Measurements from ENCODE around the gene TSPAN18.

TSPAN18 gene

DNA sequence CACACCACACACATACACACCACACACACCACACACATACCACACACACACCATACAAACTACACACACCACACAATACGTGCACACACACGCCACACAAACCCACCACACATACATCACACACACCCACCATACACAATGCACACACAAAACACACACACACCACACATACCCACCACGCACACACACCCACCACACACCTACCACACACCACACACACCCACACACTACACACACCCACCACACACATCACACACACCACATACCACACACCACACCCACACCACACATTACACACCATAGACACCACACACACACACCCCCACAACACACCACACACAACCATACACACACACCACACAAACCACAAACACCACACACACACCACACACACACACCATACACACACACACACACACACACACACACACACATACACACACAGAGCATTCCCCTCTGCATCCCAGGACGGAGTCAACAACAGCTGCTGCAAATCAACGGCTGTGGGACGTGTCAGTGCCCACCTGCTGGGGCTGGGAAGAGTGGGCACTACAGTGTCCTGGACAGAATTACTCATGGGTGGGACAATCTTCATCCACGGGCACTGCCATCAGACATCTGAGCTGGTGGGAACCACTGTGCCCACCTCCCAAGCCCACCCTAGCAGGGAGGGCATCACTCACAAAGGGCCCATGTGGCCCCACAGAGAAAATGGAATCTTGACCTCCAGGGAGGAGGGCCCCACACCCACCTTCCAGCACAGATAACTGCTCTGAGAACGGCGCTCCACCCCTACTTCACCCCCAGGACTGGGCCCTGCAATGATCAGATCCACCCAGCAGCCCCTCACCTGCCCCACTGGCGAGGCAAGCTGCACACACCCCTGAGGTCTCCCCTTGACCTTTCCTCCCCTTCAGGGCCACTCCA is 215.5 kb downstream of the TSPAN18 start:
- DNase-seq (ENCODE audit: low read depth in 2 of 2), result no peak

DNA sequence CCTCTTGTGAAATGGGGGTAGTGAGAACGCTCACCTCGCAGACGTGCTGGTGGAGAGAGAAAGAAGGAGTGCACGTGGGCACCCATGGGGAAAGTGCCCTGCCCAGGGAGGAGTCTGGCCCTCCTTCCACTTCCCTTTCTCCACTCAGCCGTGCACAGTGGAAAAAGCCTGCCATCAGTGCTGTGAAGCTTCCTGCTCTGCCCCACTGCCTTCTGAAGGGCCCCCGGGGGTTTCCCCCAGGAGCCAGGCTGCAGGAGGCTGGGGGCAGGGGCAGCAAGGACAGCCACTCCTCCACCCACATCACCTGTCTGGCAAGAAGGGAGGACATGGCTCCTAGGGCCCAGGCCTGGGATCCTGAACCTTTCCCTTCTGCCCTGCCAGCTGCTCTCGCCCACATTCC is 216.4 kb downstream of the TSPAN18 start:
- DNase-seq (ENCODE audit: low read depth in 2 of 2), result no peak

DNA sequence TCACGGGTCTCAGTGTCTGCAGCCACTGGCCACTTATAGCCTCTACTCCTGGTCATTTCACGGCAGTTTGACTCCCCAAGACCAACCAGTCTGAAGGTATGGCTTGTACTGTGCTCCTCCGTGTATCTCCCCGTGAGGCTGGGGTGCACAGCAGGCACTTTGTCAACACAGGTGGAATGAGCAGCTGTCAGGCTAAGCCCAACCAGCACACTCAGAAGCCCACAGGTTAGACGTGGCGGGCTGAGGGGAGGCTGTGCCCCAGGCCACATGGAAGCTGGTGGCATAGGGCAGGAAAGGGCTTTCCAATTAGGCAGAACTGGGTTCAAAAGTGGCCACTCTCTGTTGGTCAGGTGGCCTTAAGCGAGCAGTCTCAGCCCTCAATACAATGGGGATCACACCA is 216.9 kb downstream of the TSPAN18 start:
- DNase-seq (ENCODE audit: low read depth in 2 of 2), result no peak

DNA sequence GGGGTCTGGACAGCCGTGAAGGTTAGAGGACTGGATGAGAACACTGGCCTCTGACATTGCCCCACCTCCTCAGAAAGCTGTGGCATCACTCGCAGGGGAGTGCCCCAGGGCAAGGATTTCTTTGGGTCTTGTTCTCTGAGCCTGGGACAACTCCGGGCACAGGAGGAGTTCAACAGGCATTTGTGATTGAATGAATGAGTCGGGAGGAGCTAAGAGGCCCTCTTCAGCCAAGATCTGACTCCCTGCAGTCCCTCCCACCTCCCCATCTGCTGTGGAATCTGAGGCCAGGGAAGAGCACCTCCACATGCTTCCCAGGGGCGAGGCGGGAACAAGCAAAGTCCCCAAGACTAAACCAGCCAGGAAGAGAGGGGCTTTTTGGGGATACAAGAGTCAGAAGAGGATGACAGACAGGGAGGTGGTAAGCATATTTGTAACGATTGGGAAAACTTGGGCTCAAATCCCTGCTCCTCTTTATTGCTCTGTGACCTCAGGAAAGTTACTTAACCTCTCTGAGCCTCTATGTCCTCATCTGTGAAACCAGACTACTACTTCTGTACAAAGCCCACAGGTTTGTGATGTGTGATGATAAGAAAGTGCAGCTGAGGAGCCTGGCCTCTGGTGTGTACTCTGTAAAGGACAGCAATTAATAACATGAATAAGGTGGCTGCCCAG is 217.6 kb downstream of the TSPAN18 start:
- no peak for DNase-seq (ENCODE audit: low read depth in 2 of 2)

DNA sequence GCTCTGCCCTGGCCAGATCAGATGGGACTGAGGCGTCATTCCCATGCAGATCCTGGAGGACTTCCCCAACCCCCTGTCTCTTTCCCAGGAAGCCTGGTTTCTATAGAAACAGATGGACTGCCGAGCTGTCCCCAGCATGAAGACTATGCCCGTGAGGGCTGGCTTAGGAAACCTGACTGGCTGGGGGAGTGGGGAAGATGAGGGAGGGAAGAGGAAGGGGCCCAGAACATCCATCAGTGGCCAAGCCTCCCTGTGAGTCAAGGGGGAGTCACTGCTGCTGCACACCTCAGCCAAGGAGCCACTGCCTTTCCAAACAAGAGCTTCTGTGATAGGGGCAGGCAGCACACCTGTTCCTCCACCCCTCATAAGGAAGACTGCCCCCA is 218.1 kb downstream of the TSPAN18 start:
- no peak for DNase-seq (ENCODE audit: low read depth in 2 of 2)

DNA sequence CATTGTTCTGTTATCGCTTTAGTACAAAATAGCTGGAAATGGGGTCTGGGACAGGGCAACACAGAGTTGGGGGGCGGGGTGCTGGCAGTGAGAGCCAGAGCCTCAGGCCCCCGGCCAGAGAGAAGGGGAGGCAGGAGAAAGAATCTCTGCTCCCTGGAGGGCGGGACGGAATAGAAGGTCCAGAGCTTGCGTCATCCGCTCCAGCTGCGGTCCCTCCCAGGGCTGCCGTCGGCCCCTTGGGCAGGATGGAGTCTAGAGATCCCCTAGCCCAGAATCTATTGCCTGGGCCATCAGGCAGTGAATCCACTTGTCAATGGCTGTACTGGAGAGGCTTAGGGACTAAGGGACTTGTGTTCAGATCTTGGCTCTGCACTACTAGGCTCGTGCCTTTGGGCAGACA is 218.9 kb downstream of the TSPAN18 start:
- DNase-seq (ENCODE audit: low read depth in 2 of 2), result no peak

DNA sequence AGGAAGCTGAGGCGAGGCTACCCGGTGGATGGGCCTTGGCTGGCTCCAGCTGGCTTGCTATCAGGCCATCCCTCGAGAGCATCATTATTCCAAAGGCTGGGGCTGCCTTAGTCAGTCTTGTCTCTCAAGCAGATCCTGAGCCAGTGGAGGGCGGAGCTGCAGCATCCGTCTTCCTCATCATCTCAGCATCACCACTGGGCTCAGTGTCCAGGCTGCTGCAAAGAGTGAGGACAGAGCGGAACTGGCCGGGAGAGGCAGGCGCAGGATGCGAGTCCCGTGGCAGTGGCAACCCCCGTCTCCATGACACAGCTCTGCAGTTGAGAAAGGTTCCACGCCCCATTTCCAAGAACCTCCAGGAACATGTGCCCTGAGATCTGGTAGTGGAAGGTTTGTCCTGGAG is 219.5 kb downstream of the TSPAN18 start:
- no peak for DNase-seq (ENCODE audit: low read depth in 2 of 2)

DNA sequence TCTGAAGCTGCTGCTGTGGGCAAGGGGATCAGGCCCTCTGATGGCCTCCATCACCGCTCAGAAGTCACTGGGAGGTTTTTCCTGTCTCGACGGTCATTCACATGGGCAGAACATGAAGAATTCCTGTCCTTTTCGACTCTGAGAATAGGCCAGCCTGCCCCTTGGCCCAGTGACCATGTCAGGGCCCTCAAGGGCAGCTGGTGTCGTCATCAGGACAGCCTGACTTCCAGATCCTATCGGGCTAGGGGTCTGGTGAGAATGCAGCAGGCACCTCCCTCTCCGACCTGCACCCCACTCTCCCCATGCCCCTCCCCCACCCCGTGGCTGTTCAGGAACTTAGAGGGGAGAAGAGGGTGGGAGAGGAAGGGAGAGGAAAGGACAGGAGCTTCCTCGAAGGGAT is 220.4 kb downstream of the TSPAN18 start:
- DNase-seq (ENCODE audit: low read depth in 2 of 2), result no peak

DNA sequence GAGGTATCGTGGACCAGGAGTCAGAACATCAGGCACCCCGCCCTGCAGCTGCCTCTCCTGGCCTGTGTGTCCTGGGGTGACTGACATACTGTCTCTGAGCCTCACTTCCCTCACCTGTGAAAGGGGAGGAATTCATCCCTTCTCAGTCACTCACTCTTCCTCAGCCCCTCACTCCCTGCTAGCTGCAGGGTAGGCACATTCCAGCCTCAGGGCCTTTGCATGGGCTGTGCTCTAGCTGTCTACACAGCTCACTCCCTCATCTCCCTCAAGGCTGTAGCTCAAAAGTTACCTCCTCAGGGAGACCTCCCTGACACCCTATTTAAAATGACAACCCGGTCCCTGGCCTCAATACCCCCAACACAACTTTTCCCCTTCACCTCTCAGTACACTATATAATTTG is 221.4 kb downstream of the TSPAN18 start:
- DNase-seq (ENCODE audit: low read depth in 2 of 2), result no peak

DNA sequence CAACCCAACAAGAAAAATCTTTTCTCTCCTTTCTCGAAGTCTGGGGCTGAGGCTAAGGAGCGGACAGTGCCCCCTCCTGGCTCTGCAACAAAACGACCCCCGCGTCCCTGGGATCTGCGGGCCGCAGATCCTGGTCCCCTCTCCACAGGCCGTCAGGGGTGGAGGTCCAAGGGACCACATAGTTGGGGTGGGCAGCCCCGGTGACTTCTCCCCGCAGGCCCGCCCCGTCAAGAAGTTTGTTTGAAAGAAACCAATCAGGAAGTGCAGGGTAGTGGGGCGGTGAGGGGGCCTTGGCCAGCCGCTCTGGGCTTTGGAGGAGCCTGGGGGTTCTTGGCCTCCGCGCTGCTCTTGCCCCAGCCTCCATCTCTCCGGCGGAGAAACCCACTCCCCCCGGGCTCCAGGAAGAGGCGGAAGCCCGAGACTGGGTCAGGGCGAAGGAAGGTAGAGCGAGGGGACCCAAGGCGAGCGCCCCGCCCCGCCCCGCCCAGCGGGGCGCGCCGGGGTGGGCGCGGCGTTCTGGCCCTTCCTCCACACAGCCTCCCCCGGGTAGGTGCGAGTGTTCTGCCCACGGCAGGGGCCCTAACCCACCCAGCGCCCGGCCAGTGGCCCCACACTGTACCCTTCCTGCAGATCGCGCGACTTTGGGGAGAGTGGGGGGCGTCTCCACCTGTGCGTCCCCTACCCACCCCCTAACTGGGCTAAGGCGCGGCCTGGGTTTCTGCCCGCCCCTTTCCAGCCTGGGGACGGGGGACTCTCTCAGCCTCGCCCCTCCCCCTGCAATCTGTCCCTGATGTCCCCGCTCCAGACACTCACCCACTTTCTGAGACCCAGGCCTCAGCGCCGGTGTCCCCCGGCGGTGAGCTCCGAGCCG is 222.6 kb downstream of the TSPAN18 start:
- no peak for DNase-seq (ENCODE audit: low read depth in 2 of 2)

DNA sequence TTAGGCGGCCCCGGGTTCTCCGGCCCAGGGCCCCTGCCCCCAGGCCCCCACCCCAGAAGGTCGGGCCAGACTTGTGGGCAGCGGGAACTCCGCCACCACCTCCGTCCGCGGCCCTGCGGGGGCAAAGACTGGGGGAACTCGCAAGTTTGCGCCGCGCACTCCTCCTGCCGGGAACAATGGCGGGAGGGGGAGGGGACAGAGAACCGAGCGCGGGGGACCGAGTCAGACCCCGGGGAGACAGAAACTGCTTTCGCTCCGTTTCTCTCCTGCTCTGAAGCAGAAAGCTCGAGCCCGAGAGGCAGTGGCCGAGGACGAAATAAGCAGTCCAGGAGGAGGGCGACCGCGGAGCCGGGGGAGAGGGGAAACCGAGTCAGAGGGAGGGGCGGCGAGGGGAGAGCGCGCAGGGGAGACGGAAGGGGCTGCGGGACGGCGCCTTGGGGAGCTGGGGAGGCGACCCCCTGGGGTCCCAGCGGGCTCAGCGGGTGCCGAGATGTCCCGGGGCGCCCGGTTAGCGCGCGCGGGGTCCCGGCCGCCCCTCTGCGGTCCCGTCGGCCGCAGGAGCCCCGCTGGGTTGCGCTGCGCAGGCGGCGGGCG is 223.4 kb downstream of the TSPAN18 start:
- no peak for DNase-seq (ENCODE audit: low read depth in 2 of 2)

DNA sequence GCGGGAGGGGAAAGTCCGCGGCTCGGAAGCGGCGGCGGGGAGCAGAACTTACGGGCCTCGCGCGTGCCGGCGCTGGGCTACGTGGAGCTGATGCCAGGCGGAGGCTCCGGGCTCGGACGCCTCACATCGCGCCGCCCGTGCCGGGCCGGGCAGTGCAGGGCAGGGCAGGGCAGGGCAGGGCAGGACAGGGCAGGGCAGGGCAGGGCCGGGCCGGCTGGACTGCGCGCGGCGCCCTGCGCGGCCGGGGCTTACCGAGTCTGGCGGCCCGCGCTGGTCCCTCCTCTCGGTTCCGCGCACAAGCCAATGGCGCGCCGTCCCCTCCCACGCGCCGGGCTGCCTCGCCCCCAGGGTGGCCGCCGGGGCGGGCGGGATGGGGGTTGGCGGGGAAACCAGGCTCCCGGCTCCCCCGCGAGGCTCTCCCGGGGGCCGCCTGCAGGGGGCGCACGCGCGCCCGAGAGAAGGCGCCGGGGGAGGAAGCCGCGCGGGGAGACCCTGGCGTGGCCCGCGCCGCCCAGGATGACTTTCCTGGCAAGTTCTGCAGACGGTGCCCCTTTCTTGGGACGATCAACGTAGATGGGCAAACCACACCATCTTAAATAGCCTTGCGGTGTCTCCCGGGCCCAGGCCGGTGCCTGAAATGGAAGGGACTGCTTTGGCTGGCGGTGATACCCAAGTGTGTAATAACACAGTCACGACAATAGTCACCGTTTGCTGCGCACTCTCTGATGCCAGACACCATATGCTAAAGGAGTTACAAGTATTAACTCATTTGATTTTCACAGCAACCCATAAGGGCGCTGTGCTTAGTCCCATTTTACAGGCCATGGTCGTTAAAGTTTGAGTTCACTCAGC is 224.1 kb downstream of the TSPAN18 start, which contains the start of gene TP53I11:
TSS of gene TP53I11 (minus strand) at position 259 of the 852 bp plus-strand sequence. CDS start 12,548 bp downstream, outside the sequence.
- DNase-seq (ENCODE audit: low read depth in 2 of 2), result no peak

DNA sequence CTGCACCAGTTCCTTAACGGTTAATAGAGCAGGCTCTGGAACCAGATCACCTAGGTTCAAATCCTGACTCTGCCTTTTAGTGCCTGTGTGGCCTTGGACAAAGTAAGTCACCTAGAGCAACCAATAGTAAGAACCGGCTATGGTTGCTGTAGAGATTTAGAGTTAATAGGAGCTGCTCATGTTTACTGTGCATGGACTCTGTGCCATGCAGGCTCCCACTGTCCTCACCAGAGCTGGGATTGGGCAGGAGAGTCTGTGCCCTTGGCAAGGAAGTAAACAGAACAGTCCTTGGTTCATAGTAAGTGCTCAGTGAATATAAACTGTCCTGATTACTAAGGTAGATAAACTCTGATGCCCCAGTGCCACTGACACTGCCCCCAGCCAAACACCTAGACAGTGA is 225.3 kb downstream of the TSPAN18 start:
- DNase-seq (ENCODE audit: low read depth in 2 of 2), result no peak

DNA sequence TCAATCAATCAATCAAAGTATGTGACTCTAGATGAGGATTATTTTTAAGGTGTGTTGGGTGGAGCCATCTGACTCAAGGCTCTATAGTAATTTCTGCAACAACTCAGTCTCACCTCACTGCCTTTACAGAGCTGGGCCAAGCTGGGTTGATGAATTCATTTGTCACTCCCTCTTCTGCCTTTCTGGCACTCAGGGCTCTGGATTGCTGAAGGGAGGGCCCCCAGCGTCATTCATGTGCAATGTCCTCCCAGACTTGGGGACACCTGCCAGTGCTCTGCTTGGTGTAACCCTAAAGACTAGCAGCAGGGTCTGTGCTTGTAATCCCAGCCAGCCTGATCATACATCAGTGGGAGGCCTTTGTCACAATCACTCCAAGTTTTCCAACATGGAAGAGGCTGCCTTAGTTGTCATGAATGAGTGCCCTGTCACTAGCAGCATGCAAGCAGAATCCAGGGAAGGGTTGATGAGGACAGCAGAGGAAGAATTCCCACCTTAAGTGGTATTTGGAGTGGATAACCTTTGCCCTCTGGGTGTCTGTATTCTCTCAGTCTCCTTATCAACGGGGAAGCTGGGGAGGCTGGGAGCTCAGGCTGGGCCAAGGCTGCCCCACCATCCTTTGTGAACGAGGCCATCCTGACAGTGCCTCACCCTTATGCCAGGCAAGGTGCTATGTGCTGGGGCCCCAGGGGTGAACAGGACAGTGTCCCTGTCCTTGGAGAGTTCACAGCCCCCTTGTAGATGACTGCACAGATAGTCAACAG is 225.9 kb downstream of the TSPAN18 start:
- no peak for DNase-seq (ENCODE audit: low read depth in 2 of 2)

DNA sequence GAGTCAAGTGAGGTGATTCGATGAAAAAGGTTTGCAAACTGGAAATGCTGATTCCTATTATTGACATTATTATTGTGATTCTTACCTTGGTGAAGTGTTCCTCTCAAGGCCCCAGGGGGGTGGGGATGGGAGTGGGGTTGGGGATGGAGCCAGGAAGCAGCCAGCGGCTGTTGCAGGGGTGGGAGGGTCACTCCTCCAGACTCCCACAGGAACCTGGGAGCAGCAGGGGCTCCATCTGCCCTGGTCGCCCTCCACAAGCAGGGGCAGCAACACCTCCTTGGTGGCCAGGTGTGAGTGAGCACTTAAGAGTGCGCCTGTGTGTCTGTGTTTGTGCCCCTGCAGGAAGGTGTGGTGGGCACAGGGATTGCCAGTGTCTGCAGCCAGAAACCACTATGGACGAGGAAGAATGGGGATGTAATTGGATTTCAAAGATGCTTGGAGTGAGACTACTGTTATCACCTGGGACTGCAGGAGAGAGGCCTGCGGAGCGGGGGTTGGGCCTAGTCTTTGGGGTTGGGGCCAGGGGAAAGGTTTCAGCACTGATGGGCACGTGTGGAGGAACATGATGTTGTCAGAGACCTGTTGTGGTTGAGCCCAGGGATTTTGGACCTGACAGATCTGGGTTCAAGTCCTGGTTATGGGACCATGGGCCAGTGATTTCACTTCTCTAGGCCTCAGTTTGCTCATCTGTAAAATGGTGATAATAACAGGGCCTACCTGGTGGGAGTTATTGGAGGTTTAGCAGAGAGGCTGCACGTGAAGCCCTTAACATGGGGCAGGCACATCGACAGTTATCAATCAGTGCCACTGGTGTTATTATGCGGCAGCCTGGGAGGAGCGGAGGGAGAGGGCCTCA is 227.5 kb downstream of the TSPAN18 start:
- DNase-seq (ENCODE audit: low read depth in 2 of 2), result no peak

DNA sequence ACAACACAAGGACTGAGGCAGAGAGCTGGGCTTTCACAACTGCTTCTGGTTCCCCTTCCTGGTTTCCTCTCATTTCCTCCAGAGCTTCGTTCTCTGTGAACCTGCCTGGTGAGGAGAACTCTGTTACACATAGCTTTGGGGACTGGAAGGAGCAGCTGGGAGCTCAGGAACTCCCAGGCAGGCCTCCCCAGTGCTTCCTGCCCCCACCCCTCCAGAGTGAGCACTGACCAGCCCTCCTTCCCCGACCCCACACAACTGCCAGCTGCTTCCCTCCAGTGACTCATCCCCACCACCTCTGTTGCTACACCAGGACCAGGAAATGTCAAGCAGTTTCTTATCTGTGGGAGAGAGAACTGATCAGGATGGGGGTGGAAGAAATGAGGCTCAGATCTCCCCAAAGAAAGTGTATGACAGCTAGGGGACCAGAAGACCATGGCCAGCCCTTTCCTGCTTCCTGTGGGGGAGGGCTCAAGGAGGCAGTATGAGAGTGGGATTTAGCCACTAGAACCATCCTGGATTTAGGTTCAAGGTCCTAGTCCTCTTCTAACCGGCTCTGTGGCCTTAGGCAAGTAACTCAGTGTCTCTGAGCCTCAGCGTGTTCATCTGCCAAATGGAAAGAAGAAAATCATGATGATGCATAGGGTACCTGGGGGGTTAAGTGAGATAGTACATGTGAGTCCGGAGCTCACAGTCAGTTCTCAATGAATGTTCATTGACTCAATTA is 228.4 kb downstream of the TSPAN18 start:
- peak in 1 of 2 experiments; percentile 21 for DNase-seq (ENCODE audit: low read depth in 2 of 2)

DNA sequence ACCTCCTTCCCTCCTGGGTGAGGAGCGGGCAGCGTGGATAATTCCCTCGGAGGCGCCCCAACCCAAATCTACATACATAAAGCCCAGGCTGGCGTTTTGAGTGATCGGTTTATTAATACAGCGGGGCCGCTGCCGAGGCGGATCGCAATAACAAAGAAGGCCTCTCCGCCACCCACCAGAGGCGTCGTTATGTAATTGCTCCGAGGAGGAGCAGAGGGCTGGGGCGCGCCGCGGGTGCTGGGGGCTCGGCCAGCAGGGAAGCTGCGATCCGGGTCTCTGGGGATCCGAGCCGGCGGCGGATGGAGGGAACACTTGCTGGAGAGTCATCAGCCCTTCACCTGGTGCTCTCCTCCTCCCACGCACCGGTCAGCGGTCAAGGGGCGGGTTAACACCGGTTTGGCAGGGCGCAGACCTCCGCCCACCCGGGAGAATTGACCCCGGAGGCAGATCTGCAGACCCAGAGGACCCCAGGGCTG is 230.3 kb downstream of the TSPAN18 start:
- no peak for DNase-seq (ENCODE audit: low read depth in 2 of 2)

Measured in fibroblast of skin of left biceps (primary cell).